Cardiac muscle cell (in vitro differentiated cells and primary cell): ENCODE measurements around the gene LRRC37A3. TPM values are rescaled to one million over a fixed set of nuclear protein-coding genes. Genes with fewer than 3 reads are reported as not detected.
A peak's percentile ranks its signal among the peaks of the same experiment; 100 is the strongest.
"Not testable (repeated sequence)": the region's sequence is repeated elsewhere in the genome, so short reads cannot be mapped to it uniquely, and the experiment has no call there.

Source experiments
- DNase-seq, 2 donors: peaks; one replicate each; pipeline versions ENCODE4 v3.0.0 to v3.0.0-alpha.2; 2010 to 2017; ENCODE audit warnings: low read depth in 1 of 2, low spot score in 1 of 2
- H3K27ac ChIP-seq: fragments of 200-600 bp; sonication (generic); 2 replicates; pipeline ENCODE4 v1.5.1; 2016
- H3K27me3 ChIP-seq: fragments of 200-600 bp; sonication (generic); 2 replicates; pipeline ENCODE4 v1.6.0; 2016; ENCODE audit warnings: control low read depth
- H3K36me3 ChIP-seq: fragments of 200-600 bp; sonication (generic); 2 replicates; pipeline ENCODE4 v1.5.1; 2016; ENCODE audit warnings: control low read depth
- H3K4me1 ChIP-seq: fragments of 200-600 bp; sonication (generic); 2 replicates; pipeline ENCODE4 v1.8.1; 2017; ENCODE audit warnings: low read depth, mild to moderate bottlenecking, mixed run types
- H3K4me3 ChIP-seq: fragments of 200-600 bp; sonication (generic); 2 replicates; pipeline ENCODE4 v1.5.1; 2016; ENCODE audit warnings: mild to moderate bottlenecking
- H3K9me3 ChIP-seq: fragments of 200-600 bp; sonication (generic); 2 replicates; pipeline ENCODE4 v1.5.1; 2017; ENCODE audit warnings: low read depth, mild to moderate bottlenecking, control low read depth
- polyA plus RNA-seq: library from polyadenylated mRNA; unstranded; fragments of >200 nt; fragmentation: Nextera tagmentation; extraction: Ambion mirVana; gene quantifications from 2 replicates; pipeline ENCODE4 v1.2.1, GENCODE V29; 2016
- total RNA-seq: library from RNA; depleted of rRNA; stranded (reverse); fragments of >200 nt; gene quantifications from 2 replicates; pipeline ENCODE4 v1.2.3, GENCODE V29; 2016
- TF ChIP-seq, protein P1 (sequence below): IDR thresholded peaks from 2 replicates; pipeline ENCODE4 v1.5.1; 2012; ENCODE audit warnings: low read depth, mild to moderate bottlenecking, low read length

Gene LRRC37A3
- total and polyA plus RNA-seq, 2 experiments from 2014 or later, result 3.3 to 6.4 TPM

GRCh38 chr17:64938925-64939474 lies 19.7 kb upstream of the LRRC37A3 start:
- TF ChIP-seq, protein P1, sequence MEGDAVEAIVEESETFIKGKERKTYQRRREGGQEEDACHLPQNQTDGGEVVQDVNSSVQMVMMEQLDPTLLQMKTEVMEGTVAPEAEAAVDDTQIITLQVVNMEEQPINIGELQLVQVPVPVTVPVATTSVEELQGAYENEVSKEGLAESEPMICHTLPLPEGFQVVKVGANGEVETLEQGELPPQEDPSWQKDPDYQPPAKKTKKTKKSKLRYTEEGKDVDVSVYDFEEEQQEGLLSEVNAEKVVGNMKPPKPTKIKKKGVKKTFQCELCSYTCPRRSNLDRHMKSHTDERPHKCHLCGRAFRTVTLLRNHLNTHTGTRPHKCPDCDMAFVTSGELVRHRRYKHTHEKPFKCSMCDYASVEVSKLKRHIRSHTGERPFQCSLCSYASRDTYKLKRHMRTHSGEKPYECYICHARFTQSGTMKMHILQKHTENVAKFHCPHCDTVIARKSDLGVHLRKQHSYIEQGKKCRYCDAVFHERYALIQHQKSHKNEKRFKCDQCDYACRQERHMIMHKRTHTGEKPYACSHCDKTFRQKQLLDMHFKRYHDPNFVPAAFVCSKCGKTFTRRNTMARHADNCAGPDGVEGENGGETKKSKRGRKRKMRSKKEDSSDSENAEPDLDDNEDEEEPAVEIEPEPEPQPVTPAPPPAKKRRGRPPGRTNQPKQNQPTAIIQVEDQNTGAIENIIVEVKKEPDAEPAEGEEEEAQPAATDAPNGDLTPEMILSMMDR, result peak; percentile 86
- H3K9me3 ChIP-seq, result no peaks in the 10 kb centered on the region
- H3K27ac ChIP-seq, result no peak overlapping the region
- H3K4me1 ChIP-seq, result no peaks in the 10 kb centered on the region
- no peaks in the 10 kb centered on the region for H3K36me3 ChIP-seq
- peak; percentile 56 to 63 for DNase-seq
- H3K27me3 ChIP-seq, result no peaks in the 10 kb centered on the region
- H3K4me3 ChIP-seq, result no peak overlapping the region

GRCh38 chr17:64938290-64938689 lies 19.0 kb upstream of the LRRC37A3 start:
- Histone ChIP-seq H3K9me3 (no peaks in the 10 kb centered on the region), H3K36me3 (no peaks in the 10 kb centered on the region), H3K27ac (no peak overlapping the region), H3K4me1 (no peaks in the 10 kb centered on the region), H3K27me3 (no peaks in the 10 kb centered on the region), H3K4me3 (no peak overlapping the region)
- DNase-seq, result no peak
- TF ChIP-seq, protein P1, result no peak

DNA sequence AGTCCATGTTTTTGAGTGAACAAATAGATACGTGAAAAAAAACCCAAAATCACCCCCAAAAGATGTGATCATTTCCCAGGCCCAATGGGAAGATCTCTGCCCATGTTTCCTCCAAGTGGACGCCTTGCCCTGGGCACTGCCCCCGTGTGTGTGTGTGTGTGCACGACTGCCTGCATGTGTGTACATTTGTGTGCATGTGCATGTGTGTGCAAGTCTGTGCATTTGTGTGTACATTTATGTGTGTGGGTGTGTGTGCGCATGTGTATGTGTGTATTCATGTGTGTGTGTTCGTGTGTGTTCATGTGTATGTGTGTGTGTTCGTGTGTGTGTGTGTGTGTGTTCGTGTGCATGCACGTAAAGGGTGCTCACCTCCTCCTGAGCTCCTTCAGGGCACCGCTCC lies 16.8 kb upstream of the LRRC37A3 start:
- H3K36me3 ChIP-seq, result no peaks in the 10 kb centered on the region
- no peak overlapping the region for H3K4me3 ChIP-seq
- no peaks in the 10 kb centered on the region for H3K9me3 ChIP-seq
- no peak for DNase-seq
- no peak overlapping the region for H3K27ac ChIP-seq
- TF ChIP-seq, protein P1, result no peak
- no peaks in the 10 kb centered on the region for H3K4me1 ChIP-seq
- H3K27me3 ChIP-seq, result no peaks in the 10 kb centered on the region

GRCh38 chr17:64934284-64934778 lies 15.1 kb upstream of the LRRC37A3 start:
- not testable (repeated sequence) for H3K27ac ChIP-seq, H3K4me3 ChIP-seq, H3K4me1 ChIP-seq, H3K36me3 ChIP-seq, H3K27me3 ChIP-seq, DNase-seq, H3K9me3 ChIP-seq

DNA sequence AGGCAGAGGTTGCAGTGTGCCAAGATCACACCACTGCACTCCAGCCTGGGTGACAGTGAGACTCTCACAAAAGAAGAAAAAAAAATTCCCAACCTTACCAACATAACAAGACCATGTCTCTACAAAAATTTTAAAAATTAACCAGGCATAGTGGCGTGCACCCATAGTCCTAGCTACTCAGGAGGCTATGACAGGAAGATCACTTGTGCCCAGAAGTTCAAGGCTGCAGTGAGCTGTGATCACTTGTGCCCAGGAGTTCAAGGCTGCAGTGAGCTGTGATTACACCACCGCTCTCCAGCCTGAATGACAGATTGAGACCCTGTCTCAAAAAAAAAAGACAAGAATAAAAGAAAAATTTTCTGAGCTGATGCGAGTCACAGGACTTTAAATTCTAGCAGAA lies 13.6 kb upstream of the LRRC37A3 start:
- not testable (repeated sequence) for H3K27ac ChIP-seq, H3K4me3 ChIP-seq, H3K4me1 ChIP-seq, H3K36me3 ChIP-seq, H3K9me3 ChIP-seq, H3K27me3 ChIP-seq, DNase-seq

DNA sequence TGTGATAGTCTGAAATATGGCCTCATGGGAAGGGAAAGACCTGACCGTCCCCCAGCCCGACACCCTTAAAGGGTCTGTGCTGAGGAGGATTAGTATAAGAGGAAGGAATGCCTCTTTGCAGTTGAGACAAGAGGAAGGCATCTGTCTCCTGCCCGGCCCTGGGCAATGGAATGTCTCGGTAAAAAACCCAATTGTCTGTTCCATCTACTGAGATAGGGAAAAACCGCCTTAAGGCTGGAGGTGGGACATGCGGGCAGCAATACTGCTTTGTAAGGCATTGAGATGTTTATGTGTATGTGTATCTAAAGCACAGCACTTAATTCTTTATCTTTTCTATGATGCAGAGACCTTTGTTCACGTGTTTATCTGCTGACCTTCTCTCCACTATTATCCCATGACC lies 11.1 kb upstream of the LRRC37A3 start:
- not testable (repeated sequence) for H3K27ac ChIP-seq, H3K36me3 ChIP-seq, H3K4me1 ChIP-seq, H3K9me3 ChIP-seq, H3K27me3 ChIP-seq, DNase-seq, H3K4me3 ChIP-seq

DNA sequence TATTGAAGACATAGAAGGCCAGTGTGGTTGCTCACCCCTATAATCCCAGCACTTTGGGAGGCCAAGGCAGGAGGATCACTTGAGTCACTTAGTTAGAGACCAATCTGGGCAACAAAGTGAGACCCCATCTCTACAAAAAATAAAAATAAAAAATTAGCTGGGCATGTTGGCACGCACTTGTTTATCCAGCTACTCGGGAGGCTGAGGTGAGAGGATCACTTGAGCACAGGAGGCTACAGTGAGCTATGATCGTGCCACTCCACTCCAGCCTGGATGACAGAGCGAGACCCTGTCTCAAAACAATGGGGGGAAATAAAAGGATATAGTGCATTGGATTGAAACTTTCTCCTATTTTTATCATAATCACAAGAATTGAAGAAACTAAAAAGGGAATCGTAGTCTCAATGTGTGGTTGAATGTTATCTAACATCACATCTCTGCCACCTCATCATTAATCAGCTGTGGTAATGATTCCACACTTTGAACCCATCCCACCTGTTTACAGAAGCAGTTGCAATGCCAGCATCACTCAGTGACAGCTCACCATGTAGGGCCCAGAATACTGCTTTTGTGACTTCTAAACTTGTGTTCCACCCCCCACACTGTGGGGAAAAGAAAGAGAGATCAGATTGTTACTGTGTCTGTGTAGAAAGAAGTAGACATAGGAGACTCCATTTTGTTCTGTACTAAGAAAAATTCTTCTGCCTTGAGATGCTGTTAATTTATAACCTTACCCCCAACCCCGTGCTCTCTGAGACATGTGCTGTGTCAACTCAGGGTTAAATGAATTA lies 10.3 kb upstream of the LRRC37A3 start:
- H3K4me1 ChIP-seq, H3K27me3 ChIP-seq, DNase-seq: not testable (repeated sequence)

DNA sequence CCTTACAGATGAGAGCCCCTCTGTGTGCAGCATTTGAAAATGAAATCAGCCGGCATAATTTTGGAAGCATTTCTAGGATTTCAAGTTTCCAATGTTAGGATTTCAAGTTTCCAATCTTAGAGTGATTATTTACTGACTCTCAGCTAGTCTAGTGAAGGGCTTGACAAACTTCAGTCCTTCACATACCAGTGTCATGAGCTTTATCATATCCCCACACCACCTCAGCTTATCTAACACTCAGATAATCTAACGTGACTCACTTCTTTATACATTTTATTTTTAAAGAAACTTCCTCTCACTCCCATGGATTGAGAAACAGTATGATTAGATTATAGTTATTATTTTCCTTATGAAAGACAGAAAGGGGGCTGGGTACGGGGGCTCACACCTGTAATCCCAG lies 9.4 kb upstream of the LRRC37A3 start:
- not testable (repeated sequence) for H3K4me3 ChIP-seq, H3K27ac ChIP-seq, DNase-seq, H3K36me3 ChIP-seq, H3K27me3 ChIP-seq, H3K4me1 ChIP-seq, H3K9me3 ChIP-seq

More for the DNA sequence above, 10.3 kb upstream of the LRRC37A3 start:
- not testable (repeated sequence) for H3K4me3 ChIP-seq, H3K9me3 ChIP-seq, H3K27ac ChIP-seq, H3K36me3 ChIP-seq
